GM20000 (cell line): ENCODE data around the gene ROS1.

ENCODE experiments used
- DNase-seq: peaks from one replicate; pipeline ENCODE4 v3.0.0; 2012; ENCODE audit warnings: low spot score
- CTCF ChIP-seq: IDR thresholded peaks from 2 replicates; pipeline ENCODE4 v1.5.1; 2012; ENCODE audit warnings: mild to moderate bottlenecking, control low read depth; ENCODE audit errors: extremely low read depth, missing control alignments

The ROS1 gene

GRCh38 chr6:117464700-117465099, 39.0 kb upstream of the ROS1 start:
- TF ChIP-seq CTCF, result no peak
- no peak for DNase-seq

GRCh38 chr6:117463762-117464665, 38.3 kb upstream of the ROS1 start:
- no peak for DNase-seq
- no peak for TF ChIP-seq CTCF

- no peak for DNase-seq
- no peak for TF ChIP-seq CTCF
These were observed 33.6 kb upstream of the ROS1 start for GRCh38 chr6:117459204-117459944.

- TF ChIP-seq CTCF, result no peak
- no peak for DNase-seq
These were observed 31.3 kb upstream of the ROS1 start for GRCh38 chr6:117456998-117457397.

- no peak for DNase-seq
- TF ChIP-seq CTCF, result no peak
These were observed 30.5 kb upstream of the ROS1 start for GRCh38 chr6:117456250-117456649.

GRCh38 chr6:117451671-117452070, 25.9 kb upstream of the ROS1 start:
- no peak for DNase-seq
- no peak for TF ChIP-seq CTCF
